HCT116 (cell line): ENCODE results near the gene SLC7A1. TPM values are rescaled to one million over a fixed set of nuclear protein-coding genes. Genes with fewer than 3 reads are reported as not detected.

Experiments used
- ATAC-seq: fragments of 200-7000 bp; cut with Tn5 transposase; 2 replicates; pipeline ENCODE4 v1.9.1; 2020; ENCODE audit warnings: mild to moderate bottlenecking, moderate library complexity
- BruUV-seq: library from RNA; stranded (reverse); fragments of 400-500 nt; replicated peaks from 2 replicates; lab custom pipeline; 2021; lab: Mats Ljungman, UMichigan
- CTCF ChIA-PET: fragments of 300-600 bp; sonication (Branson Sonifier 250); formaldehyde crosslinking; loops from one replicate; lab custom pipeline; 2021; ENCODE audit warnings: antibody characterized with exemption; lab: Charles Lee
- POLR2A ChIA-PET: fragments of 300-600, 350-600 bp; sonication (Branson Sonifier 250); formaldehyde crosslinking; loops from one replicate; lab custom pipeline; 2021; ENCODE audit warnings: antibody characterized with exemption; lab: Charles Lee
- RAD21 ChIA-PET, 2 experiments: fragments of 300-600 bp; sonication (Branson Sonifier 250); formaldehyde crosslinking; loops; one replicate each; lab custom pipeline; 2023; ENCODE audit warnings: low total read pairs in 2 of 2; ENCODE audit not compliant: uncharacterized antibody in 2 of 2, unreplicated experiment in 2 of 2, low non-redundant PET in 1 of 2; lab: Charles Lee
- DNase-seq: peaks from one replicate; pipeline ENCODE4 v3.0.0-alpha.2; 2010; ENCODE audit warnings: low read depth, low spot score
- H2AFZ ChIP-seq: fragments of 200-600 bp; shearing (Covaris generic), sonication (generic); 2 replicates; pipeline ENCODE4 v1.6.1; 2017; ENCODE audit warnings: low read depth, mixed run types, mixed read lengths, antibody characterized with exemption, low read length; ENCODE audit not compliant: poor library complexity, severe bottlenecking
- H3K27ac ChIP-seq: 2 replicates; pipeline ENCODE4 v1.5.1; 2012; ENCODE audit warnings: low read depth, low read length
- H3K27me3 ChIP-seq: fragments of 200-600 bp; sonication (generic); 2 replicates; pipeline ENCODE4 v1.6.1; 2016; ENCODE audit warnings: mixed run types, low read length, mixed read lengths; ENCODE audit not compliant: insufficient read depth
- H3K36me3 ChIP-seq, 2 experiments: fragments of 200-500 bp in 1 of 2; fragments of 200-600 bp in 1 of 2; sonication (Bioruptor generic) in 1 of 2; sonication (generic) in 1 of 2; 2 replicates each; pipeline versions ENCODE4 v1.5.1 to v1.6.1; 2014 to 2016; ENCODE audit warnings: low read length in 2 of 2, inconsistent platforms in 1 of 2, mixed read lengths in 1 of 2, mixed run types in 1 of 2; ENCODE audit not compliant: insufficient read depth in 2 of 2, control insufficient read depth in 1 of 2
- H3K4me1 ChIP-seq, 2 experiments: fragments of 200-600 bp in 1 of 2; sonication (generic) in 1 of 2; 2 replicates each; pipeline versions ENCODE4 v1.5.1 to v1.6.1; 2012 to 2017; ENCODE audit warnings: low read length in 2 of 2, inconsistent platforms in 1 of 2, mild to moderate bottlenecking in 1 of 2, mixed read lengths in 1 of 2, mixed run types in 1 of 2, moderate library complexity in 1 of 2; ENCODE audit not compliant: insufficient read depth in 2 of 2, control insufficient read depth in 1 of 2
- H3K4me2 ChIP-seq: fragments of 200-600 bp; sonication (generic); 2 replicates; pipeline ENCODE4 v1.6.1; 2017; ENCODE audit warnings: mixed run types, low read length, mixed read lengths
- H3K4me3 ChIP-seq, 2 experiments: fragments of 200-600 bp in 1 of 2; sonication (generic) in 1 of 2; replicated peaks in 1 of 2; 2 replicates each; pipeline ENCODE4 v1.5.1; 2011 to 2016; ENCODE audit warnings: low read length in 2 of 2, control low read depth in 1 of 2, low read depth in 1 of 2, mild to moderate bottlenecking in 1 of 2, mixed read lengths in 1 of 2, mixed run types in 1 of 2
- H3K79me2 ChIP-seq: fragments of 200-600 bp; sonication (generic); 2 replicates; pipeline ENCODE4 v1.6.1; 2017; ENCODE audit warnings: mild to moderate bottlenecking, mixed run types, low read length, moderate library complexity, mixed read lengths; ENCODE audit not compliant: insufficient read depth
- H3K9ac ChIP-seq: fragments of 200-600 bp; sonication (generic); 2 replicates; pipeline ENCODE4 v1.6.1; 2016; ENCODE audit warnings: low read length, mixed read lengths
- H3K9me2 ChIP-seq: fragments of 200-600 bp; sonication (generic), shearing (Covaris generic); 2 replicates; pipeline ENCODE4 v1.6.1; 2017; ENCODE audit warnings: mixed run types, mild to moderate bottlenecking, moderate library complexity; ENCODE audit not compliant: insufficient read depth
- H3K9me3 ChIP-seq, 2 experiments: fragments of 200-500 bp in 1 of 2; fragments of 200-600 bp in 1 of 2; sonication (Bioruptor generic) in 1 of 2; sonication (generic) in 1 of 2; 2 replicates each; pipeline ENCODE4 v1.6.1; 2014 to 2017; ENCODE audit warnings: low read length in 2 of 2, mixed read lengths in 2 of 2, inconsistent platforms in 1 of 2, low read depth in 1 of 2, mild to moderate bottlenecking in 1 of 2, mixed run types in 1 of 2, moderate library complexity in 1 of 2; ENCODE audit not compliant: control insufficient read depth in 1 of 2, insufficient read depth in 1 of 2
- H4K20me1 ChIP-seq: fragments of 200-600 bp; sonication (generic), shearing (Covaris generic); 2 replicates; pipeline ENCODE4 v1.6.1; 2017; ENCODE audit warnings: mixed run types, mild to moderate bottlenecking, moderate library complexity; ENCODE audit not compliant: insufficient read depth
- ATF3 ChIP-seq: IDR thresholded peaks from 2 replicates; pipeline ENCODE4 v1.6.1; 2012
- CBX3 ChIP-seq: IDR thresholded peaks from 2 replicates; pipeline ENCODE4 v1.6.1; 2012; ENCODE audit warnings: low read depth
- CEBPB ChIP-seq: IDR thresholded peaks from 2 replicates; pipeline ENCODE4 v1.6.1; 2012; ENCODE audit warnings: low read depth
- EGR1 ChIP-seq: IDR thresholded peaks from 2 replicates; pipeline ENCODE4 v1.6.1; 2012; ENCODE audit warnings: low read depth
- ELF1 ChIP-seq: IDR thresholded peaks from 2 replicates; pipeline ENCODE4 v1.6.1; 2012; ENCODE audit warnings: low read depth, borderline replicate concordance
- EZH2 ChIP-seq: fragments of 200-600 bp; sonication (generic); IDR thresholded peaks from 2 replicates; pipeline ENCODE4 v1.6.1; 2017; ENCODE audit warnings: antibody characterized with exemption, mixed run types
- EZH2phosphoT487 ChIP-seq: fragments of 200-600 bp; IDR thresholded peaks from 2 replicates; pipeline ENCODE4 v1.6.1; 2018; ENCODE audit warnings: antibody characterized with exemption, borderline replicate concordance
- FOSL1 ChIP-seq: IDR thresholded peaks from 2 replicates; pipeline ENCODE4 v1.6.1; 2012; ENCODE audit warnings: low read depth
- MAX ChIP-seq: IDR thresholded peaks from 2 replicates; pipeline ENCODE4 v1.6.1; 2012
- POLR2AphosphoS5 ChIP-seq: IDR thresholded peaks from 2 replicates; pipeline ENCODE4 v1.6.1; 2011; ENCODE audit warnings: mild to moderate bottlenecking, low read depth, low read length, moderate library complexity
- SIN3A ChIP-seq: IDR thresholded peaks from 2 replicates; pipeline ENCODE4 v1.6.1; 2012; ENCODE audit warnings: low read depth
- SP1 ChIP-seq: IDR thresholded peaks from 2 replicates; pipeline ENCODE4 v1.6.1; 2012; ENCODE audit warnings: low read depth
- SRF ChIP-seq: IDR thresholded peaks from 2 replicates; pipeline ENCODE4 v1.6.1; 2012; ENCODE audit warnings: low read depth
- YY1 ChIP-seq: IDR thresholded peaks from 2 replicates; pipeline ENCODE4 v1.6.1; 2011; ENCODE audit warnings: low read length, low read depth, moderate library complexity, mild to moderate bottlenecking; ENCODE audit not compliant: insufficient replicate concordance; ENCODE audit errors: extremely low read depth
- ZFX ChIP-seq: fragments of 450-650 bp; IDR thresholded peaks from 2 replicates; pipeline ENCODE4 v1.6.1; 2017
- ZNF274 ChIP-seq: fragments of 200-500 bp; sonication (Bioruptor generic); IDR thresholded peaks from 2 replicates; pipeline ENCODE4 v1.6.1; 2014; ENCODE audit warnings: mild to moderate bottlenecking, low read depth, low read length, inconsistent platforms
- intact Hi-C: fragments of 100-400 bp; cut with micrococcal nuclease; formaldehyde crosslinking; loops from 2 replicates; pipeline ENCODE4 v1.10.0; 2022
- total RNA-seq: library from RNA; stranded (reverse); gene quantifications from one replicate; pipeline ENCODE4 v1.2.1, GENCODE V29; 2021; ENCODE audit not compliant: unreplicated experiment
- TF ChIP-seq, protein P1 (sequence below): IDR thresholded peaks from 2 replicates; pipeline ENCODE4 v1.6.1; 2011; ENCODE audit warnings: mild to moderate bottlenecking, low read length, moderate library complexity; ENCODE audit not compliant: insufficient replicate concordance; ENCODE audit errors: extremely low read depth

The SLC7A1 gene
- total RNA-seq, 1 experiment from 2014 or later, result 124 TPM

DNA sequence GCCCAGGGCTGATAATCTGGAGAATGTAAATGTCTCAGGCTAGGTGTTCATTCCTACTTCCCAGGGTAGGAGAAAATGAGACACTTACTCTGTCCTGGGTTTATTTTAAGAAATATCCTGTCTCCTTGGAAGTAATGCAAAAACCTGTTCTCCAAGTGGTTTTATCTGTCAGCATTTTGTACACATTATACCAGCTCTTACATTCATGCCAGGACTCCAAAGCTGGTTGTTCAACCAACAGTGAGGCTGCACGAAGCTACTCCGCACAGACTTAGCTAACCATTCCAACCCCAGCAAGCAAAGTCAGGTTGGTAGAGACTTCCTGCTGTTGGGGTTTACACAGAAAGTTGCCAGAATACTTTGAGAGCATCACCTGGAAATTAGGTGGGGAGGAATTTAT, 55.6 kb downstream of the SLC7A1 start:
- Histone ChIP-seq H3K4me3 (no peak overlapping the region), H3K4me2 (no peak overlapping the region), H3K4me1 (no peaks in the 10 kb centered on the region), H2AFZ (no peak overlapping the region), H4K20me1 (no peaks in the 10 kb centered on the region), H3K79me2 (peaks cover 84% of the 10 kb centered on the region), H3K9me2 (no peaks in the 10 kb centered on the region), H3K27ac (no peak overlapping the region), H3K27me3 (no peaks in the 10 kb centered on the region), H3K36me3 (peaks cover 5 to 13% of the 10 kb centered on the region in 2 experiments; a peak in 3 of 4 replicates), H3K9ac (no peak overlapping the region), H3K9me3 (no peaks in the 10 kb centered on the region)
- ChIA-PET CTCF (no interaction called here), RAD21 (no interaction called here), POLR2A (no interaction called here)
- DNase-seq, result no peak
- BruUV-seq, result no TSS peak
- no peak for ATAC-seq
- intact Hi-C loops, result no loop called here
- TF ChIP-seq CBX3 (no peak), ELF1 (no peak), SRF (no peak), POLR2AphosphoS5 (no peak), YY1 (no peak), ZFX (no peak), EZH2phosphoT487 (no peak), EZH2 (no peak), ATF3 (no peak), SP1 (no peak), ZNF274 (no peak), FOSL1 (no peak), MAX (no peak), CEBPB (no peak), SIN3A (no peak), EGR1 (no peak)
- TF ChIP-seq, protein P1, sequence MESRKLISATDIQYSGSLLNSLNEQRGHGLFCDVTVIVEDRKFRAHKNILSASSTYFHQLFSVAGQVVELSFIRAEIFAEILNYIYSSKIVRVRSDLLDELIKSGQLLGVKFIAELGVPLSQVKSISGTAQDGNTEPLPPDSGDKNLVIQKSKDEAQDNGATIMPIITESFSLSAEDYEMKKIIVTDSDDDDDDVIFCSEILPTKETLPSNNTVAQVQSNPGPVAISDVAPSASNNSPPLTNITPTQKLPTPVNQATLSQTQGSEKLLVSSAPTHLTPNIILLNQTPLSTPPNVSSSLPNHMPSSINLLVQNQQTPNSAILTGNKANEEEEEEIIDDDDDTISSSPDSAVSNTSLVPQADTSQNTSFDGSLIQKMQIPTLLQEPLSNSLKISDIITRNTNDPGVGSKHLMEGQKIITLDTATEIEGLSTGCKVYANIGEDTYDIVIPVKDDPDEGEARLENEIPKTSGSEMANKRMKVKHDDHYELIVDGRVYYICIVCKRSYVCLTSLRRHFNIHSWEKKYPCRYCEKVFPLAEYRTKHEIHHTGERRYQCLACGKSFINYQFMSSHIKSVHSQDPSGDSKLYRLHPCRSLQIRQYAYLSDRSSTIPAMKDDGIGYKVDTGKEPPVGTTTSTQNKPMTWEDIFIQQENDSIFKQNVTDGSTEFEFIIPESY, result no peak
